HepG2 (cell line): ENCODE data around the gene ADIPOR2. TPM values are rescaled to one million over a fixed set of nuclear protein-coding genes. Genes with fewer than 3 reads are reported as not detected.

Source experiments
- ISL2 ChIP-seq: sonication (generic); formaldehyde crosslinking; IDR thresholded peaks from 2 replicates; pipeline ENCODE4 v1.5.0; 2020; ENCODE audit warnings: missing genetic modification reagents
- MED8 ChIP-seq: sonication (generic); formaldehyde crosslinking; IDR thresholded peaks from 2 replicates; pipeline ENCODE4 v1.8.1; 2023; ENCODE audit warnings: mild to moderate bottlenecking, missing genetic modification reagents; ENCODE audit not compliant: insufficient replicate concordance
- MIER2 ChIP-seq: IDR thresholded peaks from 2 replicates; pipeline ENCODE4 v1.6.1; 2016; ENCODE audit warnings: missing biosample characterization, missing genetic modification reagents
- MXD3 ChIP-seq: IDR thresholded peaks from 2 replicates; pipeline ENCODE4 v1.6.1; 2016; ENCODE audit warnings: mild to moderate bottlenecking, missing biosample characterization, missing genetic modification reagents
- PCBP1 ChIP-seq: fragments of 200-400 bp; formaldehyde crosslinking; IDR thresholded peaks from 2 replicates; pipeline ENCODE4 v1.6.1; 2017; ENCODE audit warnings: mild to moderate bottlenecking, low read depth, low read length, borderline replicate concordance
- POGZ ChIP-seq: sonication (generic); formaldehyde crosslinking; IDR thresholded peaks from 2 replicates; pipeline ENCODE4 v1.4.0; 2020; ENCODE audit warnings: mild to moderate bottlenecking, missing genetic modification reagents
- TBL1XR1 ChIP-seq: fragments of 150-350 bp; IDR thresholded peaks from 2 replicates; pipeline ENCODE4 v1.6.1; 2014; ENCODE audit warnings: borderline replicate concordance, low read length; ENCODE audit not compliant: partially characterized antibody
- ZBTB20 ChIP-seq: sonication (generic); formaldehyde crosslinking; IDR thresholded peaks from 2 replicates; pipeline ENCODE4 v1.8.1; 2023; ENCODE audit warnings: missing genetic modification reagents, low read depth, mild to moderate bottlenecking, borderline replicate concordance
- ZNF333 ChIP-seq: sonication (generic); formaldehyde crosslinking; IDR thresholded peaks from 2 replicates; pipeline ENCODE4 v1.4.0; 2020; ENCODE audit warnings: mild to moderate bottlenecking, missing genetic modification reagents, borderline replicate concordance
- ZNF512 ChIP-seq: sonication (generic); formaldehyde crosslinking; IDR thresholded peaks from 2 replicates; pipeline ENCODE4 v1.4.0; 2020; ENCODE audit warnings: mild to moderate bottlenecking, missing genetic modification reagents
- ZNF619 ChIP-seq: sonication (generic); formaldehyde crosslinking; IDR thresholded peaks from 2 replicates; pipeline ENCODE4 v1.4.0; 2020; ENCODE audit warnings: mild to moderate bottlenecking, missing genetic modification reagents
- ZNF781 ChIP-seq: sonication (generic); formaldehyde crosslinking; IDR thresholded peaks from 2 replicates; pipeline ENCODE4 v1.5.1; 2020; ENCODE audit warnings: borderline replicate concordance, mild to moderate bottlenecking, missing genetic modification reagents; ENCODE audit errors: not compliant biosample characterization
- ZNF792 ChIP-seq: IDR thresholded peaks from 2 replicates; pipeline ENCODE4 v1.6.1; 2016
- ZXDC ChIP-seq: sonication (generic); formaldehyde crosslinking; IDR thresholded peaks from 2 replicates; pipeline ENCODE4 v1.5.0; 2020; ENCODE audit warnings: mild to moderate bottlenecking, missing genetic modification reagents
- polyA plus RNA-seq, 8 experiments: library from polyadenylated mRNA; depleted of rRNA in 3 of 8; stranded (reverse) in 7 of 8; unstranded in 1 of 8; fragments of >200 nt; fragmentation: Illumina TruSeq in 4 of 8; extraction: Trizol in 4 of 8; gene quantifications; 2 replicates each; pipeline versions ENCODE4 v1.2.1 to v1.2.3, GENCODE V29; 2011 to 2016; ENCODE audit warnings: low read depth in 4 of 8, missing spikeins in 1 of 8, mixed read lengths in 1 of 8; ENCODE audit not compliant: insufficient read depth in 1 of 8
- total RNA-seq, 5 experiments: library from RNA; depleted of rRNA; stranded (reverse); fragments of >200 nt; fragmentation: Illumina TruSeq; extraction: Trizol; gene quantifications; 2 replicates each; pipeline ENCODE4 v1.2.3, GENCODE V29; 2016; ENCODE audit warnings: low read depth in 1 of 5
- TF ChIP-seq, protein P1 (sequence below), 2 experiments: IDR thresholded peaks; 2 replicates each; pipeline ENCODE4 v1.6.1; 2011 to 2012; ENCODE audit warnings: low read length in 2 of 2, borderline replicate concordance in 1 of 2, low read depth in 1 of 2, mild to moderate bottlenecking in 1 of 2, moderate library complexity in 1 of 2
- TF ChIP-seq, protein P2 (sequence below): sonication (generic); formaldehyde crosslinking; IDR thresholded peaks from 2 replicates; pipeline ENCODE4 v1.8.1; 2023; ENCODE audit warnings: missing genetic modification reagents, inconsistent platforms, borderline replicate concordance

Gene ADIPOR2
- total and polyA plus RNA-seq, 2 of the 13 experiments (the other 11 are each of a cell fraction or from before 2014, with no cell fraction given) = 35.2 to 52.2 TPM

DNA sequence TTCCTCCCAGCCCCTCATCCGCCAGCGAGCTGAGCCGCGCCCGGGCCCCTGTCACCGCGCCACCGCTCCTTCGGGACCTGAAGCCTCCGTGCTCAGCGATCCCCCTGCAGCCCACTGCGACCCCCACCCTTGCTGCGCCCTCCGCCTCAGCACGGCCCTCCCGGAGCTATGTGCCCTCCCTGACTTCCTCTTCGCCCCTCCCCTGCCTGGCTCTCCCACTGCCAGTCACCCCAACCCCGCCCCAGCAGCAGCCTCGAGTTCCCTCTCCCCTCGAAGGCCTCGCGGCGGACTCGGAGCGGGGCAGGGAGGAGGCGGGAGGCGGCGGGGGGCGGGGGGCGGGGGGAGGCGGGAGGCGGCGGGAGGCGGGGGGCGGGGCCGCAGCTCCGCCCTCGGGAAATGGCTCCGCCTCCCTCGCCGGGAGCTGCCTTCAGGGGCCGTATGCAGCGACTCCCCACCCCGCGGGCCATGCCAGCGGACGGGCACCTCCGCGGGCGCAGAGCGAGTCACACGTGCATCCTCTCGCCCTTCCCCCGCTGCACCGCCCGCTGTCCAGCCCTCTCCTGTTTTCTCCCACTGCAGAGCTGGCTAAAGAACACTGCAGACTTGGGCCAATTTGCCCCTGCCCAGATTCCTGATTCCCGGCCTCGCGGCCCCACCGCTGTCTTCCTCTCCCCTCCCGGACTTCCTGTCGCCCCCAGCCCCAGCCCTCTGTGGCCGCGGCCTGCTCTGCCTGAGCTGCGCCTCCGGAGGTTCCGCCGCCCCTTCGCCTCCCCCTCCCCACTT is 29.1 kb upstream of the ADIPOR2 start (continued):
- peak; percentile 88; the same call in 1 of the 2 replicates for TF ChIP-seq PCBP1
- TF ChIP-seq ZNF781 (CRISPR knock-in tag) = no peak
- no peak for TF ChIP-seq ZXDC (CRISPR knock-in tag)
- 0 out of 2 replicates have a peak, but pooled peaks have one; percentile 37 for TF ChIP-seq ZNF792 (CRISPR knock-in tag)
- TF ChIP-seq MIER2 (CRISPR knock-in tag) = no peak
- no peak for TF ChIP-seq ZNF512 (CRISPR knock-in tag)
- no peak for TF ChIP-seq MED8 (CRISPR knock-in tag)
- no peak for TF ChIP-seq ISL2
- TF ChIP-seq MXD3 (CRISPR knock-in tag) = peak; percentile 55; the same call in 1 of the 2 replicates
- peak; percentile 60; the same call in 1 of the 2 replicates for TF ChIP-seq ZNF333 (CRISPR knock-in tag)
- peak; percentile 40; the same call in 1 of the 2 replicates for TF ChIP-seq ZBTB20 (CRISPR knock-in tag)
- TF ChIP-seq POGZ = no peak
- TF ChIP-seq, protein P1, sequence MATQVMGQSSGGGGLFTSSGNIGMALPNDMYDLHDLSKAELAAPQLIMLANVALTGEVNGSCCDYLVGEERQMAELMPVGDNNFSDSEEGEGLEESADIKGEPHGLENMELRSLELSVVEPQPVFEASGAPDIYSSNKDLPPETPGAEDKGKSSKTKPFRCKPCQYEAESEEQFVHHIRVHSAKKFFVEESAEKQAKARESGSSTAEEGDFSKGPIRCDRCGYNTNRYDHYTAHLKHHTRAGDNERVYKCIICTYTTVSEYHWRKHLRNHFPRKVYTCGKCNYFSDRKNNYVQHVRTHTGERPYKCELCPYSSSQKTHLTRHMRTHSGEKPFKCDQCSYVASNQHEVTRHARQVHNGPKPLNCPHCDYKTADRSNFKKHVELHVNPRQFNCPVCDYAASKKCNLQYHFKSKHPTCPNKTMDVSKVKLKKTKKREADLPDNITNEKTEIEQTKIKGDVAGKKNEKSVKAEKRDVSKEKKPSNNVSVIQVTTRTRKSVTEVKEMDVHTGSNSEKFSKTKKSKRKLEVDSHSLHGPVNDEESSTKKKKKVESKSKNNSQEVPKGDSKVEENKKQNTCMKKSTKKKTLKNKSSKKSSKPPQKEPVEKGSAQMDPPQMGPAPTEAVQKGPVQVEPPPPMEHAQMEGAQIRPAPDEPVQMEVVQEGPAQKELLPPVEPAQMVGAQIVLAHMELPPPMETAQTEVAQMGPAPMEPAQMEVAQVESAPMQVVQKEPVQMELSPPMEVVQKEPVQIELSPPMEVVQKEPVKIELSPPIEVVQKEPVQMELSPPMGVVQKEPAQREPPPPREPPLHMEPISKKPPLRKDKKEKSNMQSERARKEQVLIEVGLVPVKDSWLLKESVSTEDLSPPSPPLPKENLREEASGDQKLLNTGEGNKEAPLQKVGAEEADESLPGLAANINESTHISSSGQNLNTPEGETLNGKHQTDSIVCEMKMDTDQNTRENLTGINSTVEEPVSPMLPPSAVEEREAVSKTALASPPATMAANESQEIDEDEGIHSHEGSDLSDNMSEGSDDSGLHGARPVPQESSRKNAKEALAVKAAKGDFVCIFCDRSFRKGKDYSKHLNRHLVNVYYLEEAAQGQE (IDR thresholded peaks at IDR 0.05; ENCODE audit: borderline replicate concordance in 1 of 2, low read depth in 1 of 2, low read length in 2 of 2) = peak in 1 of 2 experiments; percentile 69; a peak in 1 of 4 replicates
- no peak for TF ChIP-seq ZNF619 (CRISPR knock-in tag)
- TF ChIP-seq, protein P2, sequence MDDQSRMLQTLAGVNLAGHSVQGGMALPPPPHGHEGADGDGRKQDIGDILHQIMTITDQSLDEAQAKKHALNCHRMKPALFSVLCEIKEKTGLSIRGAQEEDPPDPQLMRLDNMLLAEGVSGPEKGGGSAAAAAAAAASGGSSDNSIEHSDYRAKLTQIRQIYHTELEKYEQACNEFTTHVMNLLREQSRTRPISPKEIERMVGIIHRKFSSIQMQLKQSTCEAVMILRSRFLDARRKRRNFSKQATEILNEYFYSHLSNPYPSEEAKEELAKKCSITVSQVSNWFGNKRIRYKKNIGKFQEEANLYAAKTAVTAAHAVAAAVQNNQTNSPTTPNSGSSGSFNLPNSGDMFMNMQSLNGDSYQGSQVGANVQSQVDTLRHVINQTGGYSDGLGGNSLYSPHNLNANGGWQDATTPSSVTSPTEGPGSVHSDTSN (CRISPR knock-in tag) = no peak
- peak; percentile 20 for TF ChIP-seq TBL1XR1
